Thoracic aorta (tissue), 2 donors: ENCODE data around the gene HNMT. TPM values are rescaled to one million over a fixed set of nuclear protein-coding genes. Genes with fewer than 3 reads are reported as not detected.

Experiments used
- ATAC-seq: fragments of 150-250 bp; one replicate; pipeline ENCODE4 v1.8.0; 2017; ENCODE audit warnings: low read depth; ENCODE audit not compliant: insufficient number of reproducible peaks, low FRiP score
- DNase-seq: peaks from one replicate; pipeline ENCODE4 v3.0.0-alpha.2; 2020; ENCODE audit warnings: low spot score
- H3K27ac ChIP-seq, 2 donors: fragments of 200-600 bp; sonication (generic); 1 replicate in 1 of 2; 2 replicates in 1 of 2; pipeline ENCODE4 v1.5.1; 2016; ENCODE audit warnings: mild to moderate bottlenecking in 2 of 2, moderate library complexity in 2 of 2
- H3K27me3 ChIP-seq: fragments of 200-600 bp; sonication (generic); replicated peaks from 2 replicates; pipeline ENCODE4 v1.6.0; 2016; ENCODE audit warnings: mild to moderate bottlenecking; ENCODE audit not compliant: insufficient read depth
- H3K36me3 ChIP-seq: fragments of 200-600 bp; sonication (generic); one replicate; pipeline ENCODE4 v1.5.1; 2016
- H3K4me1 ChIP-seq, 2 donors: fragments of 200-600 bp; sonication (generic); 1 replicate in 1 of 2; 2 replicates in 1 of 2; pipeline versions ENCODE4 v1.5.1 to v1.6.0; 2016; ENCODE audit warnings: low read depth in 2 of 2, mild to moderate bottlenecking in 1 of 2; ENCODE audit not compliant: control insufficient read depth in 1 of 2
- H3K4me3 ChIP-seq: fragments of 200-600 bp; sonication (generic); 2 replicates; pipeline ENCODE4 v1.5.1; 2016; ENCODE audit warnings: mild to moderate bottlenecking
- H3K9me3 ChIP-seq: fragments of 200-600 bp; sonication (generic); 2 replicates; pipeline ENCODE4 v1.5.1; 2016
- total RNA-seq, 2 donors: library from RNA; depleted of rRNA; stranded (reverse); fragments of >200 nt; gene quantifications; one replicate each; pipeline versions ENCODE4 v1.1.0 to v1.2.3, GENCODE V29; 2016
- TF ChIP-seq, protein P1 (sequence below): fragments of 200-600 bp; sonication (generic); IDR thresholded peaks from one replicate; pipeline ENCODE4 v1.5.1; 2019; ENCODE audit warnings: antibody characterized with exemption

Gene HNMT
- total RNA-seq, 2 donors from 2014 or later, result 57.0 to 67.2 TPM

- no peak overlapping the region for H3K4me3 ChIP-seq
- ATAC-seq (no peak), DNase-seq (no peak)
- H3K27me3 ChIP-seq, result no peaks in the 10 kb centered on the region
- TF ChIP-seq, protein P1, sequence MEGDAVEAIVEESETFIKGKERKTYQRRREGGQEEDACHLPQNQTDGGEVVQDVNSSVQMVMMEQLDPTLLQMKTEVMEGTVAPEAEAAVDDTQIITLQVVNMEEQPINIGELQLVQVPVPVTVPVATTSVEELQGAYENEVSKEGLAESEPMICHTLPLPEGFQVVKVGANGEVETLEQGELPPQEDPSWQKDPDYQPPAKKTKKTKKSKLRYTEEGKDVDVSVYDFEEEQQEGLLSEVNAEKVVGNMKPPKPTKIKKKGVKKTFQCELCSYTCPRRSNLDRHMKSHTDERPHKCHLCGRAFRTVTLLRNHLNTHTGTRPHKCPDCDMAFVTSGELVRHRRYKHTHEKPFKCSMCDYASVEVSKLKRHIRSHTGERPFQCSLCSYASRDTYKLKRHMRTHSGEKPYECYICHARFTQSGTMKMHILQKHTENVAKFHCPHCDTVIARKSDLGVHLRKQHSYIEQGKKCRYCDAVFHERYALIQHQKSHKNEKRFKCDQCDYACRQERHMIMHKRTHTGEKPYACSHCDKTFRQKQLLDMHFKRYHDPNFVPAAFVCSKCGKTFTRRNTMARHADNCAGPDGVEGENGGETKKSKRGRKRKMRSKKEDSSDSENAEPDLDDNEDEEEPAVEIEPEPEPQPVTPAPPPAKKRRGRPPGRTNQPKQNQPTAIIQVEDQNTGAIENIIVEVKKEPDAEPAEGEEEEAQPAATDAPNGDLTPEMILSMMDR, result no peak
- H3K4me1 ChIP-seq, result no peaks in the 10 kb centered on the region
- H3K27ac ChIP-seq, result no peak overlapping the region
- H3K36me3 ChIP-seq, result no peaks in the 10 kb centered on the region
- no peaks in the 10 kb centered on the region for H3K9me3 ChIP-seq
Observed at GRCh38 chr2:137942037-137942832, 22.0 kb upstream of the HNMT start.

DNA sequence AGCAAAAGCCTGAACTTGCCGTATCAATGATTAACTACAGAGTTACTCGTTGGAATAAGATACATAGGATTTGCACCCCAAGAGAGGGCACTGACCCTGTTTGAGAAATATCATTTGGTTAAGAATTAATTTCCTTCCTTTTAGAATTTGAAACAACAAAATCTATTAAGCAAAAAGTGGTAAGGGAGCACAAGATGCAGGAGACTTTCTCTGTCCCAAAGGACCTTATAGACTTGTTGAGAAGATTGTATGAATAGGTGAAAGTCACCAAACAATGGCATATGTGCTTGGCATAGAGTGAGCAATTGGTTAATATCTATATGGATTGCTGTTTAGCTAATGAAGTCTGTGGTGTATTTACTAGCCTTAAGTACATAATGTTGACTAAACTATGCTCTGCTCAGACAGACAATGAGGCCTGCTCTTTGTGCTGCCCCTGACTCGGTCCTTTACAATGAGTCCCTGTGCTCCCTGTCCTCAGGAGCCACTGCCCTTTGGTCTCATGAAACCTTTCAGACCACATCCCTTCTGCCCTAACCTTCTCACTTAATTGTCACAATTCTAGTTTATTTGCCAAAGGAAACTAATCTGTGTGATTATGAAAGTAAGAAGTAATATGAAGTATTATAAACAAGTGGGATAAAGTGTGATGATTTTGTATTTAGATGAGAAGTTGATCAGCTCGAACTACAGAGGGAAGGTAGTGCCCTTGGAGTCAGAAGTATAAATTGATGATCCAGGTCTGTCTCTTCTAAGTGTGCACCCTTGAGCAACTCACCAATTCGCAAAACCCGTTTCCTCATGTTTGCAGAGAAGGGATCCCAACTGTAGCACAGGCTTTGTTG lies 21.2 kb upstream of the HNMT start:
- TF ChIP-seq, protein P1, result no peak
- Histone ChIP-seq H3K36me3 (no peaks in the 10 kb centered on the region), H3K9me3 (no peaks in the 10 kb centered on the region), H3K4me1 (no peaks in the 10 kb centered on the region), H3K4me3 (no peak overlapping the region), H3K27ac (no peak overlapping the region), H3K27me3 (no peaks in the 10 kb centered on the region)
- DNase-seq (no peak), ATAC-seq (no peak)

DNA sequence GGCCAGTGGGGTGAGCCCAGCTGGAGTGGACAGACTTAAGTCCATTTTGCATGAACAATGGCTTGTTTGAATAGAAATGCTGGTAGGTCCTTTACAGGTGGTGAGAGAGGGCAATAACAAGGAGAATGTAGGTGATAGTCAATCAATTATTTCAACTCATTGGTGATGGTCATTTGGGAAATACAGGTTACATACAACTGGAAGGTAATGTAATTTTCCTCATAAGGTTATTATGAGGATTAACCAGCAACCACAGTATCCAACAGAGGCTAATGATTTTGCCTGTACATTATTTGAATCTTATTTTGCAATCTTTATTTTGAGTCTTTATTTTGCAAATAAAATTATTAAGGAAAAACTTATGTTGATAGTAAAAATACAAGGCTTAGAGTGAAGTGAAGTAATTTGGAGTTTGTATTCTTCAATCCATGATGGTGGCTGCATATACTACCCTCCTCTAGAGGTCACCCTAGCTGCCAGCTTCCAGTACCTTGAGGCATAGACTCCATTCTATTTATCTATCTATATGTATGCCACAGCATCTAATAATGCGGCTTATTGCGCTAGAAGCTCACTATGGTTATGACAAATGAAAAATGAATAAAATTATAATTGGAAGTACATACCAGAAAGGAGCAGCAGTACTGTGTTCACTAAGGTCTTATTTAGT lies 20.5 kb upstream of the HNMT start:
- no peak for ATAC-seq
- no peak overlapping the region for H3K4me3 ChIP-seq

GRCh38 chr2:137944714-137945113 lies 19.6 kb upstream of the HNMT start:
- no peaks in the 10 kb centered on the region for H3K27me3 ChIP-seq
- ATAC-seq, result no peak
- H3K27ac ChIP-seq, result no peak overlapping the region
- TF ChIP-seq, protein P1, result no peak
- H3K4me1 ChIP-seq, result peaks cover 0 to under 1% of the 10 kb centered on the region in 2 donors
- no peak for DNase-seq
- H3K36me3 ChIP-seq, result no peaks in the 10 kb centered on the region
- no peak overlapping the region for H3K4me3 ChIP-seq
- H3K9me3 ChIP-seq, result no peaks in the 10 kb centered on the region

More for the DNA sequence above, 20.5 kb upstream of the HNMT start:
- H3K27me3 ChIP-seq, result no peaks in the 10 kb centered on the region
- H3K27ac ChIP-seq, result no peak overlapping the region
- no peaks in the 10 kb centered on the region for H3K9me3 ChIP-seq
- TF ChIP-seq, protein P1, result no peak
- H3K36me3 ChIP-seq, result no peaks in the 10 kb centered on the region
- H3K4me1 ChIP-seq, result no peaks in the 10 kb centered on the region
- DNase-seq, result no peak

DNA sequence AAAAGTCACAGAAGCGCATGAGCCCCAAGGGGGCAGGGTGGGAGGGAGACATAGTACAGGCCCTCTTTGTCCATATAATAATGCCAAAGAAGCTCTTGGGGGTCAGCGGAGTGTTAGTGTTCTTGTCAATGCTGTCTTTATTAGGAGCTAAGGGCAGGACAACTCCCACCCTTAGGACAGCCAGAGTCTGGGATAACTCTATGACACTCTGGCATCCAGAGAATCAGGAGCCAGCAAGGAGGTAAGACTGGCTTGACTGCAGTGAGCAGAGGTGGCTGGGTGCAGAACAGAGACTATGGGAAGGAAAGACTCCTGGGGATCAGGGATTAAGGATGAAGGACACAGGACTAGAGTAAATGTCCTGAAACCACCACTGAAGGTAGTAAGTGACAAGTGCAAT lies 19.0 kb upstream of the HNMT start:
- Histone ChIP-seq H3K27ac (no peak overlapping the region), H3K4me1 (peaks cover 0 to 5% of the 10 kb centered on the region in 2 donors), H3K4me3 (no peak overlapping the region), H3K27me3 (no peaks in the 10 kb centered on the region), H3K36me3 (no peaks in the 10 kb centered on the region), H3K9me3 (no peaks in the 10 kb centered on the region)
- DNase-seq, result no peak
- ATAC-seq, result no peak
- TF ChIP-seq, protein P1, result no peak
